Tibial nerve (tissue), 4 donors: Measurements from ENCODE around the gene DNAJC12.

ENCODE experiments used
- EP300 ChIP-seq, 2 donors: sonication (generic); formaldehyde crosslinking; IDR thresholded peaks; one replicate each; pipeline ENCODE4 v1.6.1; 2017; ENCODE audit warnings: antibody characterized with exemption in 2 of 2, mild to moderate bottlenecking in 1 of 2
- POLR2A ChIP-seq, 2 donors: fragments of 450-650 bp; IDR thresholded peaks; one replicate each; pipeline ENCODE4 v1.6.1; 2017; ENCODE audit warnings: antibody characterized with exemption in 2 of 2, mild to moderate bottlenecking in 2 of 2, moderate library complexity in 2 of 2
- TF ChIP-seq, protein P1 (sequence below), 5 experiments: fragments of 200-600 bp in 3 of 5; fragments of 450-650 bp in 2 of 5; sonication (generic) in 3 of 5; IDR thresholded peaks; one replicate each; pipeline ENCODE4 v1.5.1; 2016 to 2019; ENCODE audit warnings: antibody characterized with exemption in 5 of 5, mild to moderate bottlenecking in 3 of 5, moderate library complexity in 2 of 5

DNA sequence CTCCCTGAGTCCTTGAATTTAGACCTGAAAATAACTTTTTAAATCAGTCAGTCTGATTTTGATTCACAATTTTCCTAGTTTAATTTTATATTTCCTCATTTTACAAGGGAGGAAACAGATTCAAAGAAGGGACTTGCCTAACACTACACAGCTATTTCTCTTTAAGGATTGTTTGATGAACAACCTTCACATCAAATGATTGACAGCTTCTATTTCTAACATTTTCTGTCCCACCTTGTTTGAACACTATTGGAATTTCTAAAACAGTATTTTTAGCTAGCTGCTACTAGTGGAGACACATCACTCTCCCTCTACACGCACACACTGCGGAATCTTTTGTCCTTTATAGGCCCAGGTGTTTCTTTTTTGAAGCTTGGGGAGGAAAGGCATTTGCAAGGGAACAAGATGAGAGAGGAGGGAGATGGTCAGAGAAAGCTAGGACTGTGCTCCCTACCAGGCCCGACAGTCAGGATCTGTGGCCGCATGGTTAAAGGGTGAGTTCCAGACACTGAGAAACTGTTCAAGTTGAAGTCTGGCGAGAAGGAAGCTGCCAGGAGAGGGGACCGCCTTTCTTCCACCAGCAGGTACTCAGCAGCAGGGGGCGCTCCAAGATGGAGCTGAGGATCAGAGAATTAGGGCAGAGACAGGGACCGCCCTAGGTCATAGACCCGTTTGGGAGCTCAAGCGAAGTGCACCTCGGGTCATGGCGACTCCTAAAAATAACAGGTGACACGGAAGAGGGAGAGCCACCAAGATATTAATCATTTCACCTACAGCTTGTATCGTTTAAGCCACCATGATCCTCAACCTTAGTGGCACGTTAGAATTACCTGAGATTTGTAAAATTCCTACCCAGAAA is 49.7 kb downstream of the DNAJC12 start:
- TF ChIP-seq, protein P1, sequence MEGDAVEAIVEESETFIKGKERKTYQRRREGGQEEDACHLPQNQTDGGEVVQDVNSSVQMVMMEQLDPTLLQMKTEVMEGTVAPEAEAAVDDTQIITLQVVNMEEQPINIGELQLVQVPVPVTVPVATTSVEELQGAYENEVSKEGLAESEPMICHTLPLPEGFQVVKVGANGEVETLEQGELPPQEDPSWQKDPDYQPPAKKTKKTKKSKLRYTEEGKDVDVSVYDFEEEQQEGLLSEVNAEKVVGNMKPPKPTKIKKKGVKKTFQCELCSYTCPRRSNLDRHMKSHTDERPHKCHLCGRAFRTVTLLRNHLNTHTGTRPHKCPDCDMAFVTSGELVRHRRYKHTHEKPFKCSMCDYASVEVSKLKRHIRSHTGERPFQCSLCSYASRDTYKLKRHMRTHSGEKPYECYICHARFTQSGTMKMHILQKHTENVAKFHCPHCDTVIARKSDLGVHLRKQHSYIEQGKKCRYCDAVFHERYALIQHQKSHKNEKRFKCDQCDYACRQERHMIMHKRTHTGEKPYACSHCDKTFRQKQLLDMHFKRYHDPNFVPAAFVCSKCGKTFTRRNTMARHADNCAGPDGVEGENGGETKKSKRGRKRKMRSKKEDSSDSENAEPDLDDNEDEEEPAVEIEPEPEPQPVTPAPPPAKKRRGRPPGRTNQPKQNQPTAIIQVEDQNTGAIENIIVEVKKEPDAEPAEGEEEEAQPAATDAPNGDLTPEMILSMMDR (IDR thresholded peaks at IDR 0.05) = peak in 3 of 5 experiments; percentile 10 to 31 (median 29)
- TF ChIP-seq POLR2A (IDR thresholded peaks at IDR 0.05) (no peak), EP300 (IDR thresholded peaks at IDR 0.05) (no peak)
